HCT116 (cell line): ENCODE data around the gene CIRBP. TPM values are rescaled to one million over a fixed set of nuclear protein-coding genes. Genes with fewer than 3 reads are reported as not detected.
A peak's percentile ranks its signal among the peaks of the same experiment; 100 is the strongest.

Experiments
- ATAC-seq: fragments of 200-7000 bp; cut with Tn5 transposase; 2 replicates; pipeline ENCODE4 v1.9.1; 2020; ENCODE audit warnings: mild to moderate bottlenecking, moderate library complexity
- BruUV-seq: library from RNA; stranded (reverse); fragments of 400-500 nt; replicated peaks from 2 replicates; lab custom pipeline; 2021; lab: Mats Ljungman, UMichigan
- CTCF ChIA-PET: fragments of 300-600 bp; sonication (Branson Sonifier 250); formaldehyde crosslinking; loops from one replicate; lab custom pipeline; 2021; ENCODE audit warnings: antibody characterized with exemption; lab: Charles Lee
- POLR2A ChIA-PET: fragments of 300-600, 350-600 bp; sonication (Branson Sonifier 250); formaldehyde crosslinking; loops from one replicate; lab custom pipeline; 2021; ENCODE audit warnings: antibody characterized with exemption; lab: Charles Lee
- RAD21 ChIA-PET, 2 experiments: fragments of 300-600 bp; sonication (Branson Sonifier 250); formaldehyde crosslinking; loops; one replicate each; lab custom pipeline; 2023; ENCODE audit warnings: low total read pairs in 2 of 2; ENCODE audit not compliant: uncharacterized antibody in 2 of 2, unreplicated experiment in 2 of 2, low non-redundant PET in 1 of 2; lab: Charles Lee
- DNase-seq: peaks from one replicate; pipeline ENCODE4 v3.0.0-alpha.2; 2010; ENCODE audit warnings: low read depth, low spot score
- H2AFZ ChIP-seq: fragments of 200-600 bp; shearing (Covaris generic), sonication (generic); 2 replicates; pipeline ENCODE4 v1.6.1; 2017; ENCODE audit warnings: low read depth, mixed run types, mixed read lengths, antibody characterized with exemption, low read length; ENCODE audit not compliant: poor library complexity, severe bottlenecking
- H3K27ac ChIP-seq: 2 replicates; pipeline ENCODE4 v1.5.1; 2012; ENCODE audit warnings: low read depth, low read length
- H3K27me3 ChIP-seq: fragments of 200-600 bp; sonication (generic); 2 replicates; pipeline ENCODE4 v1.6.1; 2016; ENCODE audit warnings: mixed run types, low read length, mixed read lengths; ENCODE audit not compliant: insufficient read depth
- H3K36me3 ChIP-seq, 2 experiments: fragments of 200-500 bp in 1 of 2; fragments of 200-600 bp in 1 of 2; sonication (Bioruptor generic) in 1 of 2; sonication (generic) in 1 of 2; 2 replicates each; pipeline versions ENCODE4 v1.5.1 to v1.6.1; 2014 to 2016; ENCODE audit warnings: low read length in 2 of 2, inconsistent platforms in 1 of 2, mixed read lengths in 1 of 2, mixed run types in 1 of 2; ENCODE audit not compliant: insufficient read depth in 2 of 2, control insufficient read depth in 1 of 2
- H3K4me1 ChIP-seq, 2 experiments: fragments of 200-600 bp in 1 of 2; sonication (generic) in 1 of 2; 2 replicates each; pipeline versions ENCODE4 v1.5.1 to v1.6.1; 2012 to 2017; ENCODE audit warnings: low read length in 2 of 2, inconsistent platforms in 1 of 2, mild to moderate bottlenecking in 1 of 2, mixed read lengths in 1 of 2, mixed run types in 1 of 2, moderate library complexity in 1 of 2; ENCODE audit not compliant: insufficient read depth in 2 of 2, control insufficient read depth in 1 of 2
- H3K4me2 ChIP-seq: fragments of 200-600 bp; sonication (generic); 2 replicates; pipeline ENCODE4 v1.6.1; 2017; ENCODE audit warnings: mixed run types, low read length, mixed read lengths
- H3K4me3 ChIP-seq, 2 experiments: fragments of 200-600 bp in 1 of 2; sonication (generic) in 1 of 2; replicated peaks in 1 of 2; 2 replicates each; pipeline ENCODE4 v1.5.1; 2011 to 2016; ENCODE audit warnings: low read length in 2 of 2, control low read depth in 1 of 2, low read depth in 1 of 2, mild to moderate bottlenecking in 1 of 2, mixed read lengths in 1 of 2, mixed run types in 1 of 2
- H3K79me2 ChIP-seq: fragments of 200-600 bp; sonication (generic); 2 replicates; pipeline ENCODE4 v1.6.1; 2017; ENCODE audit warnings: mild to moderate bottlenecking, mixed run types, low read length, moderate library complexity, mixed read lengths; ENCODE audit not compliant: insufficient read depth
- H3K9ac ChIP-seq: fragments of 200-600 bp; sonication (generic); 2 replicates; pipeline ENCODE4 v1.6.1; 2016; ENCODE audit warnings: low read length, mixed read lengths
- H3K9me2 ChIP-seq: fragments of 200-600 bp; sonication (generic), shearing (Covaris generic); 2 replicates; pipeline ENCODE4 v1.6.1; 2017; ENCODE audit warnings: mixed run types, mild to moderate bottlenecking, moderate library complexity; ENCODE audit not compliant: insufficient read depth
- H3K9me3 ChIP-seq, 2 experiments: fragments of 200-500 bp in 1 of 2; fragments of 200-600 bp in 1 of 2; sonication (Bioruptor generic) in 1 of 2; sonication (generic) in 1 of 2; 2 replicates each; pipeline ENCODE4 v1.6.1; 2014 to 2017; ENCODE audit warnings: low read length in 2 of 2, mixed read lengths in 2 of 2, inconsistent platforms in 1 of 2, low read depth in 1 of 2, mild to moderate bottlenecking in 1 of 2, mixed run types in 1 of 2, moderate library complexity in 1 of 2; ENCODE audit not compliant: control insufficient read depth in 1 of 2, insufficient read depth in 1 of 2
- H4K20me1 ChIP-seq: fragments of 200-600 bp; sonication (generic), shearing (Covaris generic); 2 replicates; pipeline ENCODE4 v1.6.1; 2017; ENCODE audit warnings: mixed run types, mild to moderate bottlenecking, moderate library complexity; ENCODE audit not compliant: insufficient read depth
- EGR1 ChIP-seq: IDR thresholded peaks from 2 replicates; pipeline ENCODE4 v1.6.1; 2012; ENCODE audit warnings: low read depth
- POLR2A ChIP-seq: IDR thresholded peaks from 2 replicates; pipeline ENCODE4 v1.7.0; 2011; ENCODE audit warnings: borderline replicate concordance; ENCODE audit not compliant: insufficient read depth, insufficient read length; ENCODE audit errors: extremely low read depth
- RAD21 ChIP-seq: IDR thresholded peaks from 2 replicates; pipeline ENCODE4 v1.6.1; 2012; ENCODE audit warnings: low read depth, mild to moderate bottlenecking
- TCF7L2 ChIP-seq: IDR thresholded peaks from 2 replicates; pipeline ENCODE4 v1.7.0; 2011; ENCODE audit warnings: borderline replicate concordance, inconsistent platforms; ENCODE audit not compliant: insufficient read depth, insufficient read length; ENCODE audit errors: extremely low read depth
- ZFX ChIP-seq: fragments of 450-650 bp; IDR thresholded peaks from 2 replicates; pipeline ENCODE4 v1.6.1; 2017
- intact Hi-C: fragments of 100-400 bp; cut with micrococcal nuclease; formaldehyde crosslinking; loops from 2 replicates; pipeline ENCODE4 v1.10.0; 2022
- total RNA-seq: library from RNA; stranded (reverse); gene quantifications from one replicate; pipeline ENCODE4 v1.2.1, GENCODE V29; 2021; ENCODE audit not compliant: unreplicated experiment

Gene CIRBP
- total RNA-seq, 1 experiment from 2014 or later = 276 TPM

- TF ChIP-seq EGR1 (no peak), ZFX (peak; percentile 12; the same call in 1 of the 2 replicates), TCF7L2 (no peak), POLR2A (no peak)
- no TSS peak for BruUV-seq
- Histone ChIP-seq H2AFZ (no peak overlapping the region), H3K27ac (peak overlapping the region; percentile 90), H3K27me3 (no peaks in the 10 kb centered on the region), H3K36me3 (peaks cover 24 to 43% of the 10 kb centered on the region in 2 experiments), H3K79me2 (peaks cover 72% of the 10 kb centered on the region), H3K9ac (peak overlapping the region; percentile 65; the same call in 1 of the 2 replicates), H3K4me2 (no peak overlapping the region), H3K4me3 (no peak overlapping the region), H4K20me1 (peaks cover 3% of the 10 kb centered on the region; the same call in 1 of the 2 replicates), H3K4me1 (peaks cover 39 to 94% of the 10 kb centered on the region in 2 experiments), H3K9me2 (no peaks in the 10 kb centered on the region), H3K9me3 (no peaks in the 10 kb centered on the region)
- DNase-seq = no peak
- intact Hi-C loops = no loop called here
- POLR2A ChIA-PET = interaction anchor here (2.1 to 4.4 kb wide), 3 partner anchors 9 to 13 kb away, joined by 12 to 54 read pairs (median 15); partner anchors contain the start of gene CIRBP
- ATAC-seq = no peak
- RAD21 ChIA-PET = interaction anchor here in 1 of 2 experiments (1.0 kb wide), 1 partner anchor 10 kb away, joined by 6 read pairs; no protein-coding TSS in a partner anchor
- CTCF ChIA-PET = interaction anchor here (1.1 to 1.9 kb wide), 2 partner anchors 9 to 12 kb away, joined by 3 to 8 read pairs; no protein-coding TSS in a partner anchor
These were observed 12.3 kb upstream of the CIRBP start for GRCh38 chr19:1256646-1257474.

GRCh38 chr19:1257475-1258162 lies 11.5 kb upstream of the CIRBP start:
- peaks cover 42 to 94% of the 10 kb centered on the region in 2 experiments for H3K4me1 ChIP-seq
- ChIA-PET RAD21 (interaction anchor here in 1 of 2 experiments (1.0 kb wide), 1 partner anchor 9 kb away, joined by 6 read pairs; no protein-coding TSS in a partner anchor), POLR2A (interaction anchor here (2.1 to 4.4 kb wide), 2 partner anchors 8 to 12 kb away, joined by 12 to 54 read pairs; partner anchors contain the start of gene CIRBP), CTCF (interaction anchor here (1.9 kb wide), 1 partner anchor 8 kb away, joined by 8 read pairs; no protein-coding TSS in a partner anchor)
- H3K4me3 ChIP-seq = no peak overlapping the region
- H2AFZ ChIP-seq = no peak overlapping the region
- H3K4me2 ChIP-seq = peak overlapping the region; percentile 76
- TF ChIP-seq RAD21 = no peak
- H3K36me3 ChIP-seq = peaks cover 24 to 43% of the 10 kb centered on the region in 2 experiments
- peaks cover 3% of the 10 kb centered on the region; the same call in 1 of the 2 replicates for H4K20me1 ChIP-seq
- intact Hi-C loops = no loop called here
- no TSS peak for BruUV-seq
- DNase-seq (no peak), ATAC-seq (no peak)
- no peaks in the 10 kb centered on the region for H3K27me3 ChIP-seq
- peak overlapping the region; percentile 90 for H3K27ac ChIP-seq
- H3K9me2 ChIP-seq = no peaks in the 10 kb centered on the region
- H3K9ac ChIP-seq = peak overlapping the region; percentile 65
- H3K79me2 ChIP-seq = peaks cover 64% of the 10 kb centered on the region
- H3K9me3 ChIP-seq = no peaks in the 10 kb centered on the region
